Activated T-helper 9 cell treated with anti-CD3 and anti-CD28 coated beads, Interleukin-2, amount 50 U/mL, for 16 hours (primary cell): ENCODE data around the gene IFT20.
"Not testable (repeated sequence)": the region's sequence is repeated elsewhere in the genome, so short reads cannot be mapped to it uniquely, and the experiment has no call there.

Experiments
- DNase-seq: peaks from one replicate; pipeline ENCODE4 v3.0.0-alpha.2; 2020; ENCODE audit warnings: low read depth

IFT20 gene

DNA sequence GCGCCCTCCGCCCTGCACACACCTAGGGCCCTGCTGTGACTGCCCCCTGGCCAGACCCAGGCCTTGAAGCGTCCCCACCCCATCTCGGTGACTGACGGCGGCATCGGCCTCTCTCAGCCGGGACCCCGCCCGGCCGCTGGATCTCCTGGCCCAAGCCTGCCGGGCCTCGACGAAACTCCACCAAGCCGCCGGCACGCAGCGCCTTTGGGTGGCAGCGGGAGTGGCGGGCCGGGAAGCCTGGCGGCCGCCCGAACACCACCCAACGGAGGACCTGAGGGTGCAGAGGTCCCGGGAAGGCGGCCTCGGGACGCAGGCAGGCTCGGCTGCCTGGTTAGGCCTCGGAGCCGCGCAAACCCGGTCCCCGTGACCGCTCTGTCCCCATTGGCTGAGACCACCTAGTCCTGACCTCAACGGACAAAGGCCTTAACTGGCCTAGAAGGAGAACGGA is 28.3 kb downstream of the IFT20 start:
- no peak for DNase-seq

DNA sequence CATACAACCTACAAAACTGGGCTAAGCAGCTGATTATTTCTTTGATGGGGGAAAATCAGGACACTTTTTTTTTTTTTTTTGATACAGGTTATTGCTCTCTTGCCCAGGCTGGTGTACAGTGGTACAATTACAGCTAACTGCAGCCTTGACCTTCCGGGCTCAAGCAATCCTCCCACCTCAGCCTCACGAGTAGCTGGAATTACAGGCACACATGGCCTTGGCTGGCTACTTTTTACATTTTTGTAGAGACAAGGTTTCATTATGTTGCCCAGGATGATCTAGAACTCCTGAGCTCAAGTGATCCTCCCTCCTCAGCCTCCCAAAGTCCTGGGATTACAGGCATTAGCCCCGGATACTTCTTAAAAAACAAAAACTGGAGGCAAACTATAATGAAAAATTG is 36.8 kb downstream of the IFT20 start:
- no peak for DNase-seq

DNA sequence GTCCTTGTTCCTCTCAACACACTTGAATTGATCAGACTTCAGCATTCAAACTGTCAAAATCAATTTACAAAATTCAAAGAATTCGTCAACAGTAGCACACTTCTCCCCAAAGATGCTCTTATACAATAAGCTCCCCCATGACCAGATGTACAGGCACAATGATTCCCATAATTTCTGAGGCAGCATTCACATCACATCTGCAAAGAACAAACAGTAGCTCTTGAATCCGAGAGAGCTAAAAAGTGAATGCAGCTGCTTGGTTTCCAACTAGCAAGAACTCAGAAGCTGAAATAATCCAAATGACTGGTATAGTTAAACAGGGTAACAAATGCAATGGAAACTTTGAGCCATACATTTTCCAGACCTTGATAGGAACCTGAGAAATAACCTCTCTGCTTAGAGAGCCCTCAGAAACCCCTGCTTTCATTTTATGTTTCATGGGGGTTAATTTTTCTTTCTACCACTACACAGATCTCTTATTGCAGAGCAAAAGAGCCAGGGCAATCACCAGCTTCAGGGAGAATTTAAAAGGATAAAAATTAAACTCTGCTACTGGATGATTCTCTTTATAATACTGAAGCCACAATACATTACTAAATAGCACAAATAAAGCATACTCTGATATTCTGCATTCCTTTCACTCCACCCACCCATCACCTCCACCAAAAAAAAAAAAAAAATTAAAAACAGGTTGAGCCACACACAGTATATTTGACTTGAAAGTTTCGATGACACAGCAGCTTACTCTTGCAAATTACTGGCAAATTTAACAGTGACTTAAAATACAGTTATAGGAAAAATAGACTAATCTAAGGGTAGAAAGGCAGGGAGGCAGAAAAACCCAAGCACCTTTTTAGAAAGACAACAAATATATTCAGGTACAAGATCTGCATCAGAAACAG is 39.3 kb downstream of the IFT20 start:
- DNase-seq = no peak

DNA sequence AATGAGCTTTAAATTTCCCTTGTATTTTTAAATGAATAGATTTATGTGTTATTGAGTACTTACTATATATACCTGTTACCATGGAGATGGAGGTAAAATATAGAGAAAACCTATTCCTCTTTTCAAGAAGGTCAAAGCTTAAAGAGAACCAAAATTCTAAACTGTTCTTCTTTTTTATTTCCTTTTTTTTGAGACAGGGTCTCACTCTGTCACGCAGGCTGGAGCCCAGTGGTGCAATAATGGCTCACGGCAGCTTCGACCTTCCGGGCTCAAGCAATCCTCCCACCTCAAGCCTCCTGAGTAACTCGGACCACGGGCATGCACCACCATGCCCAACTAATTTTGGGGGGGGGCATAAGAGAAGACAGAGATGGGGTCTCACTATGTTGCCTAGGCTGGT is 41.3 kb downstream of the IFT20 start:
- DNase-seq = no peak

DNA sequence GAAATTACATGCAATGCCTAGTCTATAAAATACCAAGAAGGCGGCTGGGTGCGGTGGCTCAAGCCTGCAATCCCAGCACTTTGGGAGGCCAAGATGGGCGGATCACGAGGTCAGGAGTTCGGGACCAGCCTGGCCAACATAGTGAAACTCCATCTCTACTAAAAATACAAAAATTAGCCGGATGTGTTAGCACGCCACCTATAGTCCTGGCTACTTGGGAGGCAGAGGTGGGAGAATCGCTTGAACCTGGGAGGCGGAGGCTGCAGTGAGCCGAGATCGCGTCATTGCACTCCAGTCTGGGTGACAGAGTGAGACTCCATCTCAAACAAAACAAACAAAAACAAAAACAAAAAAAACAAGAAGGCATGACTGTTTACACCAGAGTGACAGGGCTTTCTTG is 42.4 kb downstream of the IFT20 start:
- DNase-seq = not testable (repeated sequence)

DNA sequence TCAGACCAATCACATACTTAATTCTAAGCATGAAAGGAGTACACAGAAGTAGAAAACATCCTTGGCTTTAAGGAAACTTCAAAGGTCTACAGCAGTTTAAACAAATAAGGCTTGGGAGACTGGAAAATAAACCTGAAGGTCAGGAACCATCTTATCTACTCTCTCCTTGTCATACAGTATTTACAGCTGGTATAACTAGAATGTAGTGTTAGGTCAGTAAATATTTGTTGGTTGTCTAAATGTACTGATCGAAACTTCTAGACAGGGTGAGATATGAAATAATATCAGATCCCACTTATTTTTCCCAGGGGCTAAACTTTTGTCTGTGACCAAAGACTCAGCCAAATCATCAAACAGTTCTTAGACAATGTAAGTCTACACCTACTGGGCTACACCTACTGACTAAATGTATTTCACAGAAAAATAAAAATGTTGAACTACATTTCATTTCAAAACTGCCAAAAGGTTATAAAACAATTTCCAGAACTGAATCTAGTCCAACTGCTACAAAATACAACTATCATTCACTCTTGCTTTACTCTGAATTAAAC is 43.4 kb downstream of the IFT20 start:
- no peak for DNase-seq

DNA sequence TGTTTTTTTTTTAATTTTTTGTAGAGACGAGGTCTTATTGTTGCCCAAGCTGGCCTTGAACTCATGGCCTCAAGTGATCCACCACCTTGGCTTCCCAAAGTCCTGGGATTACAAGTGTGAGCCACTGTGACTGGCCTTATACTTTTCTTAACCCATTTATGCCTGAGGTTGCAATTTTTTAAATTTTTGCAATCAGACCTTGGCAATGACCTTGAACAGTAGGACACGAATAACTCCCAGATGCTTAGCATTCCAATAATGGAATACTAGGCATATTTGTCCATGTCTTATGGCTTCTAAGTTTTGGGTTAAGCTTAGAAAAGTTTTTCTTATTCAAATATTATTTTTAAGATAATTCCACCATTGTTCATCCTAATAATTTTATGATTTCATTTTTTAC is 44.6 kb downstream of the IFT20 start:
- DNase-seq = no peak

DNA sequence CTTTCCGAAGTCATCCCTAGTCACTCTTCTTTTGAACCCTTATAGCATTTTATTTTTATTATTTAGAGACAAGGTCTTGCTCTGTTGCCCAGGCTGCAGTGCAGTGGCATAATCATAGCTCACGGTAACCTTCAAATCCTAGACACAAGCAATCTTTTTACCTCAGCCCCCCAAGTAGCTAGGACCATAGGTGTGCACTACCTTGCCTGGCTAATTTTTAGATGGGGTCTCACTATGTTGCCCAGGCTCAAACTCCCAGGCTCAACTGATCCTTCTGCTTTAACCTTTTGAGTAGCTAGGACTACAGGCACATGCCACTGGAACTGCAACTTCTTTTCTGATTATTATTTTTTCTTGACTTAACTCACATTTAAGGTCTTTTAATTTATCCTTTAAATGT is 49.3 kb downstream of the IFT20 start:
- no peak for DNase-seq

DNA sequence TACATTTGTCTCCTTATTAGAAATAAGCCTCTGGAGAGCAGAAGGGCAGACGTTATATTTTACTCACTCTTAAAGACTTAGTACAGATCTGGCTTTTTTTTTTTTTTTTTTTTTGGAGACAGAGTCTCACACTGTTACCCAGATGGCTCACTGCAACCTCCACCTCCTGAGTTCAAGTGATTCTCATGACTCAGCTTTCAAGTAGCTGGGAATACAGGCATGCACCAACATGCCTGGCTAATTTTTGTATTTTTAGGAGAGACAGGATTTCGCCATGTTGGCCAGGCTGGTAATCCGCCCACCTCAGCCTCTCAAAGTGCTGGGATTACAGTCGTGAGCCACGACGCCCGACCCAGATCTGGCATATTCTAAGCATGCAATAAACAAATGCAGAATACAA is 52.7 kb downstream of the IFT20 start:
- no peak for DNase-seq

DNA sequence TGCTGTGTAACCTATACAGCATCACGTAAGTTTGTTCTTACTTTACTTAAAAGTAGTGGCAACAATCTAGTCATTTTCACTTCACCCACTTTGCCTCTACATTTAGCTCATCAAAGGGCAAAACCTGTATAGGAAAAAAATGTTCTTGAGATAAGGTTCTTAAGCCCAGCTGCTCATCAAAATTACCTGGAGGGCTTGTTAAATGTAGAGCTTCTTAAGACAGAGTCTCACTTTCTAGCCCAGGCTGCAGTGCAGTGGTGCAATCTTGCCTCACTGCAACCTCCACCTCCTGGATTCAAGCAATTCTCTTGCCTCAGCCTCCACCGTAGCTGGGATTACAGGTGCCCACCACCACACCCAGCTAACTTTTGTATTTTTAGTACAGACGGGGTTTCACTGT is 54.4 kb downstream of the IFT20 start:
- no peak for DNase-seq

DNA sequence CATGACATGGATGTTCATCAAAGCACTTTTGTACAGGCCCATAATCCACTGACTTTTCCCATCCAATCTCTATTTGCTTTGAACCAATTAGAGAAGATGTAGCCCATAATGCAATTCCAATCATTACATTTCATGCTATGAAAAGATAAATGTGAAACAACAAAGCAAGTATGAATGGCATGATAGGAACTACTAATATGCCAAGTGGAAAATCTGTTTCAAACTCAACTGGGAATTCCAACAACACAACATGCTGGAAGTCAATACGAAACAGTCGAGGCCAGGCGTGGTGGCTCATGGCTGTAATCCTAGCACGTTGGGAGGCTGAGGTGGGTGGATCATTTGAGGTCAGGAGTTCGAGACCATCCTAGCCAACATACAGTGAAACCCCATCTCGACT is 55.9 kb downstream of the IFT20 start:
- no peak for DNase-seq
